HEK293T (cell line): ENCODE measurements around the gene MVD.

Experiments
- CTCF ChIA-PET: fragments of 350-600 bp; formaldehyde crosslinking; extraction: SDS; loops from one replicate; lab custom pipeline; 2021; ENCODE audit warnings: antibody characterized with exemption, inconsistent platforms; lab: Yijun Ruan, JAX
- POLR2A ChIA-PET: fragments of 350-600 bp; formaldehyde crosslinking; extraction: SDS; loops from one replicate; lab custom pipeline; 2020; ENCODE audit warnings: antibody characterized with exemption, inconsistent platforms; lab: Yijun Ruan, JAX
- DNase-seq: peaks from one replicate; pipeline ENCODE4 v3.0.0; 2012; ENCODE audit warnings: mixed read lengths; ENCODE audit errors: extremely low spot score
- ARNT ChIP-seq: fragments of 450-650 bp; IDR thresholded peaks from 2 replicates; pipeline ENCODE4 v1.6.1; 2017; ENCODE audit warnings: mild to moderate bottlenecking
- CTBP1 ChIP-seq: fragments of 450-650 bp; IDR thresholded peaks from 2 replicates; pipeline ENCODE4 v1.6.1; 2016; ENCODE audit warnings: borderline replicate concordance
- FOXA1 ChIP-seq: fragments of 450-650 bp; IDR thresholded peaks from 2 replicates; pipeline ENCODE4 v1.6.1; 2016; ENCODE audit warnings: mild to moderate bottlenecking
- FOXK2 ChIP-seq: fragments of 450-650 bp; IDR thresholded peaks from 2 replicates; pipeline ENCODE4 v1.6.1; 2016; ENCODE audit warnings: mild to moderate bottlenecking
- FOXM1 ChIP-seq: fragments of 450-650 bp; IDR thresholded peaks from 2 replicates; pipeline ENCODE4 v1.6.1; 2017; ENCODE audit warnings: mild to moderate bottlenecking, borderline replicate concordance
- L3MBTL2 ChIP-seq: fragments of 450-650 bp; conservative IDR thresholded peaks from 2 replicates; pipeline ENCODE4 v1.6.1; 2016; ENCODE audit warnings: mild to moderate bottlenecking
- LEF1 ChIP-seq: fragments of 450-650 bp; IDR thresholded peaks from 2 replicates; pipeline ENCODE4 v1.6.1; 2017; ENCODE audit warnings: mild to moderate bottlenecking, borderline replicate concordance
- NFRKB ChIP-seq: fragments of 450-650 bp; IDR thresholded peaks from 2 replicates; pipeline ENCODE4 v1.6.1; 2016; ENCODE audit warnings: mild to moderate bottlenecking, moderate library complexity
- SP1 ChIP-seq: fragments of 450-650 bp; IDR thresholded peaks from 2 replicates; pipeline ENCODE4 v1.6.1; 2017
- TARDBP ChIP-seq: fragments of 450-650 bp; IDR thresholded peaks from 2 replicates; pipeline ENCODE4 v1.6.1; 2016
- ZNF384 ChIP-seq: fragments of 450-650 bp; IDR thresholded peaks from 2 replicates; pipeline ENCODE4 v1.6.1; 2016
- TF ChIP-seq, protein P1 (sequence below): fragments of 450-650 bp; IDR thresholded peaks from 2 replicates; pipeline ENCODE4 v1.6.1; 2016

The MVD gene

GRCh38 chr16:88619859-88620815, 42.8 kb downstream of the MVD start:
- no peak for DNase-seq
- ChIA-PET POLR2A (interaction anchor here (1.3 kb wide), 1 partner anchor 50 kb away, joined by 3 read pairs; the partner anchor contains the start of gene ZC3H18), CTCF (interaction anchor here (0.6 kb wide), 1 partner anchor 206 kb away, joined by 3 read pairs; no protein-coding TSS in a partner anchor)
- TF ChIP-seq, protein P1, sequence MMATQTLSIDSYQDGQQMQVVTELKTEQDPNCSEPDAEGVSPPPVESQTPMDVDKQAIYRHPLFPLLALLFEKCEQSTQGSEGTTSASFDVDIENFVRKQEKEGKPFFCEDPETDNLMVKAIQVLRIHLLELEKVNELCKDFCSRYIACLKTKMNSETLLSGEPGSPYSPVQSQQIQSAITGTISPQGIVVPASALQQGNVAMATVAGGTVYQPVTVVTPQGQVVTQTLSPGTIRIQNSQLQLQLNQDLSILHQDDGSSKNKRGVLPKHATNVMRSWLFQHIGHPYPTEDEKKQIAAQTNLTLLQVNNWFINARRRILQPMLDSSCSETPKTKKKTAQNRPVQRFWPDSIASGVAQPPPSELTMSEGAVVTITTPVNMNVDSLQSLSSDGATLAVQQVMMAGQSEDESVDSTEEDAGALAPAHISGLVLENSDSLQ, result no peak
- TF ChIP-seq NFRKB, result no peak

- no peak for DNase-seq
- ChIA-PET CTCF (no interaction called here), POLR2A (interaction anchor here (1.3 kb wide), 1 partner anchor 49 kb away, joined by 3 read pairs; the partner anchor contains the start of gene ZC3H18)
- no peak for TF ChIP-seq FOXA1
- TF ChIP-seq CTBP1, result no peak
- no peak for TF ChIP-seq FOXK2
- TF ChIP-seq, protein P1, result no peak
- no peak for TF ChIP-seq NFRKB
- TF ChIP-seq ZNF384, result no peak
- no peak for TF ChIP-seq TARDBP
- no peak for TF ChIP-seq ARNT
- TF ChIP-seq L3MBTL2, result no peak
Measured at GRCh38 chr16:88618956-88619667, 43.8 kb downstream of the MVD start.

GRCh38 chr16:88618182-88618955, 44.5 kb downstream of the MVD start:
- TF ChIP-seq NFRKB (no peak), TARDBP (no peak), SP1 (no peak), L3MBTL2 (no peak), ZNF384 (no peak), FOXM1 (no peak), CTBP1 (no peak)
- TF ChIP-seq, protein P1, result no peak
- DNase-seq, result no peak
- POLR2A ChIA-PET, result no interaction called here
- CTCF ChIA-PET, result no interaction called here

GRCh38 chr16:88617268-88618031, 45.4 kb downstream of the MVD start:
- ChIA-PET POLR2A (interaction anchor here (1.7 kb wide), 1 partner anchor 47 kb away, joined by 6 read pairs; the partner anchor contains the start of gene ZC3H18), CTCF (interaction anchor here (0.6 kb wide), 1 partner anchor 11 kb away, joined by 4 read pairs; no protein-coding TSS in a partner anchor)
- TF ChIP-seq, protein P1, result peak; percentile 61
- TF ChIP-seq ZNF384 (no peak), L3MBTL2 (no peak), NFRKB (no peak), FOXK2 (peak; percentile 57; the same call in 1 of the 2 replicates), FOXA1 (no peak)
- DNase-seq, result peak; percentile 69

GRCh38 chr16:88616736-88617135, 46.2 kb downstream of the MVD start:
- ChIA-PET CTCF (no interaction called here), POLR2A (interaction anchor here (1.7 kb wide), 1 partner anchor 46 kb away, joined by 6 read pairs; the partner anchor contains the start of gene ZC3H18)
- DNase-seq, result no peak
- TF ChIP-seq L3MBTL2, result no peak
- no peak for TF ChIP-seq NFRKB
- TF ChIP-seq, protein P1, result no peak
- no peak for TF ChIP-seq FOXM1
- no peak for TF ChIP-seq LEF1
